HL-60 (cell line): ENCODE results near the gene SPIB.

ENCODE experiments used
- POLR2AphosphoS5 ChIP-seq: IDR thresholded peaks from 2 replicates; pipeline ENCODE4 v1.6.1; 2012; ENCODE audit warnings: low read depth
- REST ChIP-seq: IDR thresholded peaks from 2 replicates; pipeline ENCODE4 v1.6.1; 2012; ENCODE audit warnings: low read depth; ENCODE audit not compliant: insufficient replicate concordance
- TF ChIP-seq, protein P1 (sequence below): IDR thresholded peaks from one replicate; pipeline ENCODE4 v1.5.1; 2011; ENCODE audit warnings: low read length, control low read depth, inconsistent platforms; ENCODE audit not compliant: insufficient read depth

DNA sequence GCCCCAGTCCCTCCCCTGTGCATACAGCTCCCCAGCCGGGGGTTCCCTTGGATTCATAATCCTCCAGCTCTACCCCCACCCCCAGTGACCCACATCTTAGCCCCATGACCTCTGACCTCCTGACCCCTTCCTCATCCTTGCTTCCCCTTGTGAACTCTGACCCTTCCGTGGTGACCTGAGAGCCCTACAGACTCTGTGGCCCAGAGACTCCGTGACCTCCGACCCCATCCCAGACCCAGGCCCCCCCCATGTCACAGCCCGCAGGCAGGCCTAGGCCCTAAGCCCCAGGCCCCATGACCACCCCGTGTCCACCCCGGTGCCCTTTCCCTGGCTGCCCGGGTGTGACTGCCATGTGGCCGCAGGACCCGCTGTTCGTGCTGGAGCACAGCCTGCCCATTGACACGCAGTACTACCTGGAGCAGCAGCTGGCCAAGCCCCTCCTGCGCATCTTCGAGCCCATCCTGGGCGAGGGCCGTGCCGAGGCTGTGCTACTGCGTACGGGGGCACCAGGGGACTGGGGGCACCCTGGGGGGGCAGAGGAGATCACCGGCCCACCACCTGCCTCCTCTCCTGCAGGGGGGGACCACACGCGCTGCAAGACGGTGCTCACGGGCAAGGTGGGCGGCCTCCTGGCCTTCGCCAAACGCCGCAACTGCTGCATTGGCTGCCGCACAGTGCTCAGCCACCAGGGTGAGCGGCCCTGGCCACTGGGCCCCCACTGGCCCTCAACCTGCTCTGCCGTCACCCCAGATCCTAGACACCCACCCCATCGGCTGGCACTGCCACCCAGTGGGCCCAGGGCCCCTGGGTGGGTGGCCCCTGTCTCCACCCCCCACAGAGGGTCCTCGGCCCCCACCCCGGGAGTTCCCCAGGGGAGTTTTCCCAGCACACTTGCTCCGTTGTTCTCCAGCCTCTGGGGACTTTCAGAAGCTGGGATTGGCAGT is 2.4 kb upstream of the SPIB start:
- TF ChIP-seq POLR2AphosphoS5 (peak; percentile 11; the same call in 1 of the 2 replicates), REST (no peak)
- TF ChIP-seq, protein P1, sequence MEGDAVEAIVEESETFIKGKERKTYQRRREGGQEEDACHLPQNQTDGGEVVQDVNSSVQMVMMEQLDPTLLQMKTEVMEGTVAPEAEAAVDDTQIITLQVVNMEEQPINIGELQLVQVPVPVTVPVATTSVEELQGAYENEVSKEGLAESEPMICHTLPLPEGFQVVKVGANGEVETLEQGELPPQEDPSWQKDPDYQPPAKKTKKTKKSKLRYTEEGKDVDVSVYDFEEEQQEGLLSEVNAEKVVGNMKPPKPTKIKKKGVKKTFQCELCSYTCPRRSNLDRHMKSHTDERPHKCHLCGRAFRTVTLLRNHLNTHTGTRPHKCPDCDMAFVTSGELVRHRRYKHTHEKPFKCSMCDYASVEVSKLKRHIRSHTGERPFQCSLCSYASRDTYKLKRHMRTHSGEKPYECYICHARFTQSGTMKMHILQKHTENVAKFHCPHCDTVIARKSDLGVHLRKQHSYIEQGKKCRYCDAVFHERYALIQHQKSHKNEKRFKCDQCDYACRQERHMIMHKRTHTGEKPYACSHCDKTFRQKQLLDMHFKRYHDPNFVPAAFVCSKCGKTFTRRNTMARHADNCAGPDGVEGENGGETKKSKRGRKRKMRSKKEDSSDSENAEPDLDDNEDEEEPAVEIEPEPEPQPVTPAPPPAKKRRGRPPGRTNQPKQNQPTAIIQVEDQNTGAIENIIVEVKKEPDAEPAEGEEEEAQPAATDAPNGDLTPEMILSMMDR = no peak
